ENCODE data around the gene KDELR3. TPM values are rescaled to one million over a fixed set of nuclear protein-coding genes. Genes with fewer than 3 reads are reported as not detected.

The KDELR3 gene
- polyA plus RNA-seq, 1 donor from 2014 or later = 1.1 TPM

Other genes with a start within 250 kb of the KDELR3 start
- gene TMEM184B, start 195.1 kb upstream of the KDELR3 start, polyA plus RNA-seq (ENCODE audit: insufficient read depth, low read depth, low replicate concordance) = 97.3 TPM
- gene CSNK1E, start 150.7 kb upstream of the KDELR3 start, polyA plus RNA-seq (ENCODE audit: insufficient read depth, low read depth, low replicate concordance) = 162 TPM
- gene KCNJ4, start 12.9 kb upstream of the KDELR3 start, polyA plus RNA-seq (ENCODE audit: insufficient read depth, low read depth, low replicate concordance) = 18.1 TPM
- 88.0 TPM for gene DDX17, start 38.2 kb downstream of the KDELR3 start, polyA plus RNA-seq (ENCODE audit: insufficient read depth, low read depth, low replicate concordance)
- gene DMC1, start 102.1 kb downstream of the KDELR3 start, polyA plus RNA-seq (ENCODE audit: insufficient read depth, low read depth, low replicate concordance) = 9.6 TPM
- gene FAM227A, start 188.3 kb downstream of the KDELR3 start, polyA plus RNA-seq (ENCODE audit: insufficient read depth, low read depth, low replicate concordance) = 2.1 TPM
- gene CBY1, start 188.5 kb downstream of the KDELR3 start, polyA plus RNA-seq (ENCODE audit: insufficient read depth, low read depth, low replicate concordance) = 57.4 TPM
- 72.7 TPM for gene TOMM22, start 213.9 kb downstream of the KDELR3 start, polyA plus RNA-seq (ENCODE audit: insufficient read depth, low read depth, low replicate concordance)
- 45.7 TPM for gene JOSD1, start 232.8 kb downstream of the KDELR3 start, polyA plus RNA-seq (ENCODE audit: insufficient read depth, low read depth, low replicate concordance)
- 80.4 TPM for gene GTPBP1, start 237.8 kb downstream of the KDELR3 start, polyA plus RNA-seq (ENCODE audit: insufficient read depth, low read depth, low replicate concordance)

Measured in brain (organoid and tissue), 1 donor.